Hepatocyte (in vitro differentiated cells): ENCODE results near the gene CDH15. TPM values are rescaled to one million over a fixed set of nuclear protein-coding genes. Genes with fewer than 3 reads are reported as not detected.

Experiments
- DNase-seq: peaks from one replicate; pipeline ENCODE4 v3.0.0-alpha.2; 2016; ENCODE audit warnings: low spot score
- H2AFZ ChIP-seq: fragments of 200-600 bp; sonication (generic); 2 replicates; pipeline ENCODE4 v1.6.0; 2016; ENCODE audit warnings: antibody characterized with exemption, mild to moderate bottlenecking
- H3K27ac ChIP-seq: fragments of 200-600 bp; sonication (generic); 2 replicates; pipeline ENCODE4 v1.5.1; 2016; ENCODE audit warnings: mild to moderate bottlenecking
- H3K27me3 ChIP-seq: fragments of 200-600 bp; sonication (generic); 2 replicates; pipeline ENCODE4 v1.6.1; 2016
- H3K36me3 ChIP-seq: fragments of 200-600 bp; sonication (generic); replicated peaks from 2 replicates; pipeline ENCODE4 v1.5.1; 2016; ENCODE audit warnings: low read depth; ENCODE audit not compliant: insufficient read depth
- H3K4me1 ChIP-seq: fragments of 200-600 bp; sonication (generic); 2 replicates; pipeline ENCODE4 v1.5.1; 2016; ENCODE audit warnings: mild to moderate bottlenecking, moderate library complexity; ENCODE audit not compliant: insufficient read depth
- H3K4me2 ChIP-seq: fragments of 200-600 bp; sonication (generic); 2 replicates; pipeline ENCODE4 v1.6.0; 2016
- H3K4me3 ChIP-seq: fragments of 200-600 bp; sonication (generic); 2 replicates; pipeline ENCODE4 v1.5.1; 2016; ENCODE audit warnings: mild to moderate bottlenecking
- H3K79me2 ChIP-seq: fragments of 200-600 bp; sonication (generic); 2 replicates; pipeline ENCODE4 v1.6.0; 2017; ENCODE audit warnings: mild to moderate bottlenecking
- H3K9me2 ChIP-seq: fragments of 200-600 bp; sonication (generic); replicated peaks from 2 replicates; pipeline ENCODE4 v1.6.0; 2017; ENCODE audit warnings: mild to moderate bottlenecking; ENCODE audit not compliant: insufficient read depth
- H3K9me3 ChIP-seq: fragments of 200-600 bp; sonication (generic); 2 replicates; pipeline ENCODE4 v1.5.1; 2016; ENCODE audit warnings: low read depth, mild to moderate bottlenecking
- H4K20me1 ChIP-seq: fragments of 200-600 bp; sonication (generic); 2 replicates; pipeline ENCODE4 v1.6.0; 2016; ENCODE audit warnings: mild to moderate bottlenecking; ENCODE audit not compliant: insufficient read depth, poor library complexity, severe bottlenecking
- CTCF ChIP-seq: fragments of 200-600 bp; sonication (generic); IDR thresholded peaks from 2 replicates; pipeline ENCODE4 v1.5.1; 2016; ENCODE audit warnings: antibody characterized with exemption, mild to moderate bottlenecking; ENCODE audit not compliant: poor library complexity
- EZH2 ChIP-seq: fragments of 200-600 bp; sonication (generic); IDR thresholded peaks from 2 replicates; pipeline ENCODE4 v1.6.1; 2016; ENCODE audit warnings: antibody characterized with exemption, mild to moderate bottlenecking, borderline replicate concordance
- EZH2phosphoT487 ChIP-seq: fragments of 200-600 bp; sonication (generic); IDR thresholded peaks from one replicate; pipeline ENCODE4 v1.6.1; 2018; ENCODE audit warnings: antibody characterized with exemption, mild to moderate bottlenecking, low read depth, moderate library complexity; ENCODE audit not compliant: unreplicated experiment, severe bottlenecking
- WGBS: methylation state at CpG from one replicate; pipeline ENCODE4 v1.1.6; 2016; ENCODE audit warnings: low lambda C conversion rate; ENCODE audit errors: missing lambda C conversion rate; 5-methylcytosine and 5-hydroxymethylcytosine counted together
- polyA plus RNA-seq: library from polyadenylated mRNA; unstranded; fragments of >200 nt; fragmentation: Nextera tagmentation; extraction: Ambion mirVana; gene quantifications from 2 replicates; pipeline ENCODE4 v1.2.1, GENCODE V29; 2016
- total RNA-seq: library from RNA; depleted of rRNA; stranded (reverse); fragments of >200 nt; gene quantifications from 2 replicates; pipeline ENCODE4 v1.2.3, GENCODE V29; 2014

The CDH15 gene
- total and polyA plus RNA-seq, 2 experiments from 2014 or later: 0.13 to 0.47 TPM

- Histone ChIP-seq H3K4me1 (no peaks in the 10 kb centered on the region), H3K9me3 (no peaks in the 10 kb centered on the region), H4K20me1 (no peaks in the 10 kb centered on the region), H3K9me2 (no peaks in the 10 kb centered on the region), H3K27ac (no peak overlapping the region), H3K4me3 (no peak overlapping the region), H3K27me3 (peaks cover 48% of the 10 kb centered on the region), H3K79me2 (no peaks in the 10 kb centered on the region), H3K36me3 (no peaks in the 10 kb centered on the region), H3K4me2 (peak overlapping the region; percentile 85), H2AFZ (no peak overlapping the region)
- DNase-seq: peak; percentile 29
- TF ChIP-seq EZH2 (peak; percentile 89), EZH2phosphoT487 (peak; percentile 58), CTCF (no peak)
- WGBS: 3% methylated on average over 24 of the region's 58 CpGs
Measured at GRCh38 chr16:89200850-89201411, 29.4 kb downstream of the CDH15 start.

GRCh38 chr16:89201439-89202377 is 30.2 kb downstream of the CDH15 start:
- Histone ChIP-seq H3K4me3 (no peak overlapping the region), H3K9me3 (no peaks in the 10 kb centered on the region), H3K27me3 (peaks cover 48% of the 10 kb centered on the region), H3K4me2 (peak overlapping the region; percentile 85), H4K20me1 (no peaks in the 10 kb centered on the region), H3K27ac (no peak overlapping the region), H3K4me1 (no peaks in the 10 kb centered on the region), H3K36me3 (no peaks in the 10 kb centered on the region), H2AFZ (no peak overlapping the region), H3K9me2 (no peaks in the 10 kb centered on the region), H3K79me2 (no peaks in the 10 kb centered on the region)
- 1% methylated on average over 48 of the region's 111 CpGs for WGBS
- peak; percentile 95 for DNase-seq
- TF ChIP-seq EZH2 (no peak), CTCF (no peak), EZH2phosphoT487 (no peak)

GRCh38 chr16:89202422-89203215 is 31.1 kb downstream of the CDH15 start:
- H3K27me3 ChIP-seq: peaks cover 48% of the 10 kb centered on the region
- H2AFZ ChIP-seq: no peak overlapping the region
- no peak for TF ChIP-seq EZH2
- no peak for TF ChIP-seq CTCF
- no peak for TF ChIP-seq EZH2phosphoT487

More at GRCh38 chr16:89202422-89203215, 31.1 kb downstream of the CDH15 start:
- H3K79me2 ChIP-seq: no peaks in the 10 kb centered on the region
- 59% methylated on average over 49 of the region's 49 CpGs for WGBS
- H3K4me2 ChIP-seq: peak overlapping the region; percentile 85
- no peaks in the 10 kb centered on the region for H4K20me1 ChIP-seq
- no peaks in the 10 kb centered on the region for H3K9me2 ChIP-seq
- no peak overlapping the region for H3K27ac ChIP-seq
- DNase-seq: no peak
- H3K4me3 ChIP-seq: no peak overlapping the region
- no peaks in the 10 kb centered on the region for H3K36me3 ChIP-seq
- no peaks in the 10 kb centered on the region for H3K4me1 ChIP-seq
- H3K9me3 ChIP-seq: no peaks in the 10 kb centered on the region
